HUES64 (cell line): Measurements from ENCODE around the gene FRS3.

ENCODE experiments used
- H3K27ac ChIP-seq: 2 replicates; pipeline ENCODE4 v1.7.0; 2013; ENCODE audit warnings: low read depth, low read length, inconsistent platforms
- H3K27me3 ChIP-seq: 2 replicates; pipeline ENCODE4 v1.6.1; 2013; ENCODE audit warnings: mild to moderate bottlenecking, low read length; ENCODE audit not compliant: insufficient read depth
- H3K36me3 ChIP-seq: 2 replicates; pipeline ENCODE4 v1.6.1; 2013; ENCODE audit warnings: mild to moderate bottlenecking, low read length; ENCODE audit not compliant: insufficient read depth
- H3K4me1 ChIP-seq: 2 replicates; pipeline ENCODE4 v1.6.1; 2013; ENCODE audit warnings: mild to moderate bottlenecking, low read length, moderate library complexity; ENCODE audit not compliant: insufficient read depth
- H3K4me3 ChIP-seq: 2 replicates; pipeline ENCODE4 v1.5.1; 2013; ENCODE audit warnings: mild to moderate bottlenecking, low read length, moderate library complexity
- H3K9ac ChIP-seq: 2 replicates; pipeline ENCODE4 v1.6.1; 2013; ENCODE audit warnings: mild to moderate bottlenecking, low read depth, low read length
- H3K9me3 ChIP-seq: 2 replicates; pipeline ENCODE4 v1.6.1; 2013; ENCODE audit warnings: low read depth, low read length; ENCODE audit not compliant: insufficient read depth
- WGBS: fragments of 150-250, 120-280 bp; methylation state at CpG from one replicate; pipeline ENCODE4 v1.1.7; 2013; ENCODE audit warnings: missing lambda C conversion rate; 5-methylcytosine and 5-hydroxymethylcytosine counted together

FRS3 gene

DNA sequence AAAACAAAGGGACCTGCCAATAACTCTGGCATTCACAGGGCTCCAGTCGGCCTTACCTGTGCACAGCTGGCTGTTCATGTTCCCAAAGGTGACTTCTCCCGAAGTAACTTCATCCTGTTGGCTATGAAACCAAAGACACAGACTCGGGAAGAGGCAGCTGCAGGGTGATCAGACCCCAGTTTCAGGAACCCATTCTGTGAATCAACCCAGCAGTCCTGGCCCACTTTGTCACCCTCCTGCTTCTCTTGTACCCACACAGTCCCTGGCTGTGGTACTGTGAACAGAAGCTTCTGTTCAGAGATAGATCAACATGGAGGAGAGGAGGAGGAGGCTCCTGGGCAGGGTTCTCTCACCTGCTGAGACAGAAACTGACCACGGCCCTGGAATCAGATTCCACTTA, 23.8 kb downstream of the FRS3 start:
- H3K4me1 ChIP-seq, result 0 out of 2 replicates have a peak, but pooled peaks cover 3% of the 10 kb centered on the region
- H3K27me3 ChIP-seq, result no peaks in the 10 kb centered on the region
- H3K4me3 ChIP-seq, result no peak overlapping the region
- H3K9me3 ChIP-seq, result no peaks in the 10 kb centered on the region
- WGBS, result 85% methylated on average over 4 of the region's 4 CpGs
- no peaks in the 10 kb centered on the region for H3K36me3 ChIP-seq
- no peak overlapping the region for H3K27ac ChIP-seq
- no peak overlapping the region for H3K9ac ChIP-seq

GRCh38 chr6:41750374-41750773, 29.3 kb downstream of the FRS3 start:
- WGBS, result 97% methylated on average over 3 of the region's 3 CpGs
- no peak overlapping the region for H3K4me3 ChIP-seq
- no peaks in the 10 kb centered on the region for H3K27me3 ChIP-seq
- no peak overlapping the region for H3K27ac ChIP-seq
- H3K36me3 ChIP-seq, result no peaks in the 10 kb centered on the region
- no peaks in the 10 kb centered on the region for H3K9me3 ChIP-seq
- no peaks in the 10 kb centered on the region for H3K4me1 ChIP-seq
- H3K9ac ChIP-seq, result no peak overlapping the region

DNA sequence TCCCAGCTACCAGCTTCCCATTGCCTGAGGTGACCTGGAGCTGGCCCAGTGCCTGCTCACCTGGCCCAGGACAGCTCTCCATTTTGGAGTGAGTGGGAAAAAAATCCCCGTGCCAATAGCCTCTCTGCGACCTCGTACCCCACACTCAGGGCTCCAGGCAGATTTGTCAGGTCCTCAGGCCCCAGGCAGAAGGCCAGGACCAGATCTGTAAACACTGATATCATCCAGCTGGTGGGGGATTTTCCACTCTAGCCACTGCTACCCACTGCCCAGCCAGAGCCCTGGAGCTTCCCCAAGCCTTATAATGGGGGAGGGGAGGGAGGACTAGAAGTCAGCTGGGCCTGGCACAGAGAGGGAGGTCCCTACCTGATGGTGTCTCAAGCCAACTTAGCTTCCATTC, 31.2 kb downstream of the FRS3 start:
- Histone ChIP-seq H3K36me3 (no peaks in the 10 kb centered on the region), H3K27me3 (no peaks in the 10 kb centered on the region), H3K9me3 (no peaks in the 10 kb centered on the region), H3K27ac (no peak overlapping the region), H3K9ac (no peak overlapping the region), H3K4me3 (no peak overlapping the region), H3K4me1 (no peaks in the 10 kb centered on the region)
- WGBS, result 94% methylated on average over 3 of the region's 3 CpGs

DNA sequence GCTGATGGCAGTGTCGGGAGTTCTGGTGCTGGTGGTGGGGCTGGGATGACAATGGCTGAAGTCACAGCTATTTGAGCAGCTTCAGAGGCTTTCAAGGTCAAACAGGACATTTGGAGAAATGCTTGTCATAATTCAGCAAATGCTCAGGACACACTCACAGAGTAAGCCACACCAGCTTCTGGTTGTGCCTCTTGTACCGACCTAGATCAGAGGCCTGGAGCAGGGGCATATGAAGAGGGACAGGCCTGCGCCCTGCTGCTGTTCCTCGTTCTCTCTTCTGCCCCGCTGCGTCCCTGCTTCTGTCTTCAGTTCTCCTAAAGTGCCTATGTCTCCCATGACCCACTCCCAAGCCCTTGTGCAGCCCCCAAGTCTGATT, 31.6 kb downstream of the FRS3 start:
- Histone ChIP-seq H3K9me3 (no peaks in the 10 kb centered on the region), H3K27ac (no peak overlapping the region), H3K4me1 (no peaks in the 10 kb centered on the region), H3K36me3 (no peaks in the 10 kb centered on the region), H3K27me3 (no peaks in the 10 kb centered on the region), H3K4me3 (no peak overlapping the region), H3K9ac (no peak overlapping the region)
- 94% methylated on average over 6 of the region's 6 CpGs for whole genome bisulfite sequencing

DNA sequence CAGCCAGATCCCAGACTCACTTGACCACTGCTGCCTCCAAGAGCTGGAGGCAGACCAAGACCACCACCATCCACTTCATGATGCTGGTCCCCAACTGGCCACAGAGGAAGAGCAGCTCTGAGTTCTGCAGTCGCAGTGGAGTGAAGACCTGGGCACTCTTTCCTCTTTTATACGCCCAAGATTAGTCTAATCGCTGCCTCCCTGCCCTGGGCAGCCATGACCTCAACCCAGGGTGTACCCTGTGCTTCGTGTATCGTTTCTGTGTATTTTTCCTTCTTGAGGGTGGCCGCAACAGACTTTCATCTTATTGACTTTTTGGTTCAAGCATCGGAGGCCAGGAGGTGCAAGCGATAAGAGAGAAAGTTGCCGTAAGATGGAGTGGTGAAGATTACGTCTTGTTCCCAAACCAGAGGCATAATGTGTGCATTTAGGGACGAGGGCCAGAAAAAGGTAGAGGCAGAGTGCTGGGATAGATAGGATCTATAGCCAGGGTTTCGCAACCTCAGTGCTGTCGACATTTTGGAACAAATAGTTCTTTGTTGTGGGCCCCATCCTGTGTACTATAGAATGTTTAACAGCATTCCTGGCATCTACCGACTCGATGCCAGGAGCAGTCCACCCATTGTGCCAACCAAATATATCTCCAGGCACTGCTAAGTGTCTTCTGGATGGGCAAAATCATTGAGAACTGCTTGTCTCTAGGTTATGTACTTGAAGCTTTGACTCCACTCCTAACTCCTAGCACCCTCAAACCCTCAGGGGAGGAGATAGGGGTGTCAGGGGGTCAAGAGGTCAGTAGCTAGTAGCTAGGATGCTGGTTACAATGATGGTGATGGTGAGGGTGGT, 32.2 kb downstream of the FRS3 start, which contains the start of gene PGC:
PGC (minus strand) TSS at position 142 of the 846 bp plus-strand sequence; CDS start at position 79, 63 bp downstream.
- Histone ChIP-seq H3K9ac (no peak within 1 kb of the TSS), H3K27ac (no peak within 1 kb of the TSS), H3K4me1 (no peaks in the 10 kb centered on the region), H3K27me3 (no peaks in the 10 kb centered on the region), H3K4me3 (no peak within 1 kb of the TSS), H3K36me3 (no peaks in the 10 kb centered on the region), H3K9me3 (no peaks in the 10 kb centered on the region)
- 94% methylated on average over 15 of the region's 15 CpGs for WGBS

DNA sequence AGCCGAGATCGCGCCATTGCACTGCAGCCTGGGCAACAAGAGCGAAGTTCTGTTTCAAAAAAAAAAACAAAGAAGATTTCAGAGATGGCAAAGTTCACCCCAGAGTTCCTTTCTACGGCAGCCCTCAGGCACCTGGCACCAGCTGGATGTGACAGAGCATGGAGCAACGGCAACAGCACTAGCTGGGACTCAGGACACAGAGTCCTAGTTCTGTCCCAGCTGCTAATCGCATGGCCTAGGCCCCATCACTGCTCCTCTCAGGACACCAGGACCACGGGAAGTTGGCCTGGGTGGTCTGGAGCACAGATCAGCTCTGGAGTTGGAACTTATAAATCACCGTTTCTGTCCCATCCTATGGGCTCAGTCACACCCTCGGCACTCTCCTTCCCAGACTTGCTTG, 33.6 kb downstream of the FRS3 start:
- Histone ChIP-seq H3K9me3 (no peaks in the 10 kb centered on the region), H3K9ac (no peak overlapping the region), H3K27ac (no peak overlapping the region), H3K27me3 (no peaks in the 10 kb centered on the region), H3K4me3 (no peak overlapping the region), H3K4me1 (no peaks in the 10 kb centered on the region), H3K36me3 (no peaks in the 10 kb centered on the region)
- 95% methylated on average over 10 of the region's 10 CpGs for WGBS

- Histone ChIP-seq H3K36me3 (no peaks in the 10 kb centered on the region), H3K27ac (no peak overlapping the region), H3K9me3 (no peaks in the 10 kb centered on the region), H3K4me1 (no peaks in the 10 kb centered on the region), H3K9ac (no peak overlapping the region), H3K27me3 (no peaks in the 10 kb centered on the region), H3K4me3 (no peak overlapping the region)
- 90% methylated on average over 7 of the region's 7 CpGs for WGBS
These were observed 35.4 kb downstream of the FRS3 start for GRCh38 chr6:41744236-41744787.

DNA sequence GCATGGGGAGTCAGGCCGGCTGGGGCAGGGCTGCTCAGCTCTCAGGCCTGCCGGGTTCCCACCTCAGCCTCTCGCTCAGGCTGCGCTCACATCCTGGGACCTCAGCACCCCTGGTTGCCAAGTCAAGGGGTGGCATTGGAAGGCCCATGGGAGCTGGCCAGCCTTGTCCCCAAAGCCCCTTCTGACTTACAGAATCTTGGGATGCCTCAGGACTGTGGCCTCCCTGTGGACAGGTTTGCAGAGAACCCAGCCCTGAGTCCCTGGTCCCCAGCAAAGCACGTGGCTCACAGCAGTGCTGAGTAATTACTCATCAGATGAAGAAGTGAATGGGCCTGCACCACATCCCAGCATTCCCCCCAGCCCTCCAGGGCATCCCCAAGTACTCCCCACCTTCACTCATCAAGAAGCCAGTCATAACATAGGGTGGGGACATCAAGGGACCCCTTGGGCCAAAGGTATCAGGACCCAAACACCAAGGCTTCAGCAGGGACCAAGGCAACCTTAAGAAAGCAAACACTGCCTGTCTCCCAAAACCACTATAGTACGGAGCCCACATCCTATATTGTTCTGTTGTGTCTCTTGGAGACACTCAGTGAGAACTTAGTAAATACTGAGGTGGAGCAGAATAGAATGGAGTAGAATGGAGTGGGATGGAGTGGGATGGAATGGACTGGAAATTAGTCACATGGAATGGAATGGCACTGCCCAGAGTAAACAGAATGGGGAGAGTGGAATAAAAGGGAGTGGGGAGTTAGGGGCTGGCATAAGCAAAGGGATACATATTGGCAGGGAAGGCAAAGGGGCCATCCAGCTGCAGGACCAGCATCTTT, 36.1 kb downstream of the FRS3 start:
- Histone ChIP-seq H3K4me1 (no peaks in the 10 kb centered on the region), H3K27ac (no peak overlapping the region), H3K4me3 (no peak overlapping the region), H3K9me3 (no peaks in the 10 kb centered on the region), H3K36me3 (no peaks in the 10 kb centered on the region), H3K27me3 (no peaks in the 10 kb centered on the region), H3K9ac (no peak overlapping the region)
- 91% methylated on average over 6 of the region's 6 CpGs for WGBS

DNA sequence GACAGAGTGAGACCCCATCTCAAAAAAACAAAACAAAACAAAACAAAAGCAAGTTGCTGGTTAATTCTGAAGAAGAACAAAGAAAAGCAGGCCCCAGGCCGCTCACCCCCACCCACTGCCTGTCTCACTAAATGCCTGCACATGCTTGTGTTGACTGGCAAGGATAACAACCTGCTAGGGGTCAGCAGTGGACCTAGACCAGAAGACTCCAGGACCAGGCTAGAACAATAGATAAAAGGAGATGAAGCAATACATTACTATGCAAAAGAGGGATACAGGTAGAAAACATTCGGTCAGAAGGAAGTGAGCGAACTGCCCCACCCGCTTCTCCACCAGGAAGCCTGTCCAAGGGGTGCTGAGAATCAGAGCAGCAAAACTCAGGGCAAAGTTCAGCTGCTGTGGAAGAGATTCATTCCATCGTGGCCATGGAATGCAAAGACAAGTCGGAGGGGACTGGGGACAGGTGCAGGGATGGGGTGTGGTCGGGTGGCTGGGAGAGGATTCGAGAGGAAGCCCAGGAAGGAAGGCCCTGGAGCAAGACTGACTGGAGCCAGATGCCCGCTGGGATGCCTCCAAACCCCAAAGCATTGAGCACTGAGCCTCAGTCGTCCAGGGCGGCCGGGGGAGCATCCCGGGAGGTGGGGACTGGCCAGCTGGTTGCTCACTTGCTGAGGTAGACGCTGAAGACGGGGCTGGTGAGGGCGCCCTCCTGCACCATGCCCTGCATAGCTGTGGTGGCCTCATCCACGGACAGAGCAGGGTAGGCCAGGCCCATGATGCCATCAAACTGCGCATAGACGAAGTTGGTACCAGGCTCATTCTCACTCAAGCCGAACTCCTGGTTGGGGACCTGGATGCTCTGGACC, 37.8 kb downstream of the FRS3 start:
- Histone ChIP-seq H3K9me3 (no peaks in the 10 kb centered on the region), H3K36me3 (no peaks in the 10 kb centered on the region), H3K4me3 (no peak overlapping the region), H3K27ac (no peak overlapping the region), H3K9ac (no peak overlapping the region), H3K4me1 (no peaks in the 10 kb centered on the region), H3K27me3 (no peaks in the 10 kb centered on the region)
- 89% methylated on average over 20 of the region's 20 CpGs for WGBS

DNA sequence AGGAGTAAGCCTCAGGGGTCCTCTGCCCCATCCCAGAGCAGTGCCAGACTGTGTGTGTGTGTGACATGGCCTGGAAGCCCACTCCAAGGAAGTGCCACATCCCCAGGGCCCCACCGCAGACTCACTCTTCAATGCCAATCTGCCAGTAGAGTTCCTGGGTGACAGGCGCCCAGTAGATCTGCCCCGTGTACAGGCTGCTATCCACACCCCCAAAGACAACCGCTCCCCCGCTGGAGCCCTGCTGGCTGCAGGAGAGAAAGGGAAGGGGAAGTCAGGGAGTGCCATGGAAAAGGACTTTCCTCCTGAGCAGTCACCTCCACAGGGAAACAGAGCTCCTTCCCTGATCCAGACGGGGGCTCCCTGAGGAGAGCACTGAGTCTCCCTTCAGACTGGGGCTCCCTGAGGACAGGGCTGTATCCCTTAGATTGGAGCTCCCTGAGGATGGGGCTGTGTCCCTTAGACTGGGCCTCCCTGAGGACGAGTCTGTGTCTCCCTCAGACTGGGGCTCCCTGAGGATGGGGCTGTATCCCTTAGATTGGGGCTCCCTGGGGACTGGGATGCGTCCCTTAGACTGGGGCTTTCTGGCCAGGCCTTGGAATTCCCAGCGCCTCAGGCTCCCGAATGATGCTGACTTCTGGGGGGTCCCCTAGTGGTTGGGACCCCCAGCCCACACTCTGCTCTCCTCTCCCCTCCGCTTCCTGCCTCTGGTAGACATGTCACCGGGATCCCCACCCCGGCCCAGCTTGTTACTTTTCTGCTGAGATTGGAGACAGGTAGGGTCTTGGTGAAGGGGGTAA, 39.1 kb downstream of the FRS3 start:
- Histone ChIP-seq H3K27ac (no peak overlapping the region), H3K27me3 (no peaks in the 10 kb centered on the region), H3K9me3 (no peaks in the 10 kb centered on the region), H3K4me1 (peaks cover 4% of the 10 kb centered on the region; the same call in 1 of the 2 replicates), H3K4me3 (no peak overlapping the region), H3K9ac (no peak overlapping the region), H3K36me3 (no peaks in the 10 kb centered on the region)
- WGBS, result 94% methylated on average over 13 of the region's 13 CpGs
